GM12878 (cell line): ENCODE results near the gene NEK10. TPM values are rescaled to one million over a fixed set of nuclear protein-coding genes. Genes with fewer than 3 reads are reported as not detected.

Experiments used
- ATAC-seq: fragments of 200-7000 bp; cut with Tn5 transposase; 3 replicates; pipeline ENCODE4 v1.9.1; 2020; ENCODE audit warnings: mild to moderate bottlenecking, moderate library complexity
- BruUV-seq: library from RNA; stranded (reverse); fragments of 400-500 nt; replicated peaks from 2 replicates; lab custom pipeline; 2021; lab: Mats Ljungman, UMichigan
- CTCF ChIA-PET: fragments of 300-600 bp; sonication (Branson Sonifier 250); formaldehyde crosslinking; extraction: SDS; loops from one replicate; lab custom pipeline; 2021; ENCODE audit warnings: inconsistent platforms; lab: Yijun Ruan, JAX
- POLR2A ChIA-PET: fragments of 350-600 bp; formaldehyde crosslinking; extraction: SDS; loops from one replicate; lab custom pipeline; 2021; ENCODE audit warnings: inconsistent platforms; lab: Charles Lee
- RAD21 ChIA-PET: fragments of 300-600 bp; sonication (Branson Sonifier 250); formaldehyde crosslinking; loops from one replicate; lab custom pipeline; 2023; ENCODE audit warnings: antibody characterized with exemption; ENCODE audit not compliant: unreplicated experiment; lab: Charles Lee
- SMC1A ChIA-PET: fragments of 300-600 bp; sonication (Branson Sonifier 250); formaldehyde crosslinking; loops from one replicate; lab custom pipeline; 2023; ENCODE audit not compliant: unreplicated experiment, uncharacterized antibody; lab: Charles Lee
- DNase-seq: peaks from one replicate; pipeline ENCODE4 v3.0.0-alpha.2; 2011; ENCODE audit warnings: low read depth, low spot score
- FAIRE-seq: peaks from 3 replicates; lab custom pipeline; 2011; peaks lifted over from hg19 to GRCh38; lab: Jason Lieb, UNC
- H2AFZ ChIP-seq: 2 replicates; pipeline ENCODE4 v1.6.0; 2011; ENCODE audit warnings: low read depth, low read length, control low read depth; ENCODE audit not compliant: control insufficient read depth
- H3K27ac ChIP-seq: 2 replicates; pipeline ENCODE4 v1.5.1; 2011; ENCODE audit warnings: control low read depth; ENCODE audit not compliant: control insufficient read depth, insufficient read depth
- H3K27me3 ChIP-seq, 2 experiments: replicated peaks in 1 of 2; 2 replicates each; pipeline versions ENCODE4 v1.6.0 to v1.6.1; 2011; ENCODE audit warnings: low read length in 1 of 2; ENCODE audit not compliant: control insufficient read depth in 2 of 2, insufficient read depth in 2 of 2
- H3K36me3 ChIP-seq, 2 experiments: 2 replicates each; pipeline ENCODE4 v1.5.1; 2011; ENCODE audit warnings: low read length in 1 of 2; ENCODE audit not compliant: control insufficient read depth in 2 of 2, insufficient read depth in 2 of 2
- H3K4me1 ChIP-seq: 2 replicates; pipeline ENCODE4 v1.6.1; 2011; ENCODE audit warnings: mild to moderate bottlenecking, low read length, moderate library complexity, mixed read lengths; ENCODE audit not compliant: control insufficient read depth, insufficient read depth
- H3K4me2 ChIP-seq: 2 replicates; pipeline ENCODE4 v1.6.0; 2011; ENCODE audit warnings: control low read depth; ENCODE audit not compliant: control insufficient read depth, insufficient read depth
- H3K4me3 ChIP-seq: fragments of 200-600 bp; sonication (generic); 2 replicates; pipeline ENCODE4 v1.5.1; 2016
- H3K79me2 ChIP-seq: 2 replicates; pipeline ENCODE4 v1.6.0; 2011; ENCODE audit warnings: low read length; ENCODE audit not compliant: control insufficient read depth, insufficient read depth
- H3K9ac ChIP-seq: 2 replicates; pipeline ENCODE4 v1.8.0; 2011; ENCODE audit warnings: low read length, control low read depth, mixed read lengths; ENCODE audit not compliant: control insufficient read depth, insufficient read depth
- H3K9me3 ChIP-seq: replicated peaks from 3 replicates; pipeline ENCODE4 v1.5.1; 2011; ENCODE audit warnings: mild to moderate bottlenecking, low read length; ENCODE audit not compliant: control insufficient read depth, insufficient read depth
- H4K20me1 ChIP-seq: 2 replicates; pipeline ENCODE4 v1.6.0; 2011; ENCODE audit not compliant: control insufficient read depth, insufficient read depth
- ATF2 ChIP-seq: IDR thresholded peaks from 2 replicates; pipeline ENCODE4 v1.6.1; 2012; ENCODE audit warnings: low read length, inconsistent platforms
- CBX5 ChIP-seq: sonication (generic); IDR thresholded peaks from 2 replicates; pipeline ENCODE4 v1.6.1; 2016; ENCODE audit warnings: low read depth, moderate library complexity, mild to moderate bottlenecking, inconsistent platforms
- CREB1 ChIP-seq: IDR thresholded peaks from 2 replicates; pipeline ENCODE4 v1.6.1; 2012; ENCODE audit warnings: low read depth, mild to moderate bottlenecking, inconsistent platforms
- IRF3 ChIP-seq: fragments of 450-650 bp; IDR thresholded peaks from 2 replicates; pipeline ENCODE4 v1.6.1; 2014; ENCODE audit warnings: mild to moderate bottlenecking
- JUNB ChIP-seq: IDR thresholded peaks from 2 replicates; pipeline ENCODE4 v1.6.1; 2016; ENCODE audit warnings: antibody characterized with exemption, mild to moderate bottlenecking
- SMC3 ChIP-seq: IDR thresholded peaks from 2 replicates; pipeline ENCODE4 v1.6.1; 2011; ENCODE audit warnings: low read length, improper control_type of control experiment, borderline replicate concordance
- TBL1XR1 ChIP-seq: IDR thresholded peaks from 2 replicates; pipeline ENCODE4 v1.6.1; 2012; ENCODE audit warnings: low read depth, low read length, improper control_type of control experiment
- WGBS: methylation state at CpG from one replicate; pipeline ENCODE4 v1.1.6; 2016; ENCODE audit warnings: low lambda C conversion rate; ENCODE audit not compliant: insufficient replicate concordance, insufficient coverage; ENCODE audit errors: missing lambda C conversion rate; 5-methylcytosine and 5-hydroxymethylcytosine counted together
- in situ Hi-C: fragments of 300-500 bp; cut with MboI; formaldehyde crosslinking; loops from 9 replicates; pipeline ENCODE4 v1.14.3; 2018; ENCODE audit warnings: mixed read lengths
- intact Hi-C: fragments of 100-400 bp; cut with micrococcal nuclease; formaldehyde crosslinking; loops from one replicate; pipeline ENCODE4 v1.14.2; 2022; ENCODE audit not compliant: unreplicated experiment
- polyA plus RNA-seq, 11 experiments: library from polyadenylated mRNA; depleted of rRNA in 4 of 11; unstranded in 6 of 11; stranded (reverse) in 5 of 11; fragments of >200 nt; fragmentation: Nextera tagmentation in 4 of 11; fragmentation: Illumina TruSeq in 1 of 11; extraction: Ambion mirVana in 4 of 11; extraction: Trizol in 1 of 11; gene quantifications; 1 replicate in 1 of 11; 2 replicates in 10 of 11; pipeline versions ENCODE4 v1.2.1 to v1.2.3, GENCODE V29; 2011 to 2016; ENCODE audit warnings: inconsistent platforms in 2 of 11, missing spikeins in 2 of 11, low read depth in 1 of 11
- total RNA-seq, 4 experiments: library from RNA; depleted of rRNA in 3 of 4; stranded (reverse); fragments of >200 nt in 3 of 4; fragmentation: Illumina TruSeq in 1 of 4; extraction: Trizol in 1 of 4; gene quantifications; 2 replicates each; pipeline versions ENCODE4 v1.2.1 to v1.2.3, GENCODE V29; 2013 to 2021

NEK10 gene
- total and polyA plus RNA-seq, 10 of the 15 experiments (the other 5 are each of a cell fraction or from before 2014, with no cell fraction given), result 0.06 to 0.40 (median 0.16) TPM; not detected in 2

GRCh38 chr3:27146786-27147185 lies 222.4 kb downstream of the NEK10 start (continued):
- no peak for TF ChIP-seq TBL1XR1
- no peak for TF ChIP-seq JUNB
- TF ChIP-seq IRF3, result no peak
- TF ChIP-seq SMC3, result no peak

- Histone ChIP-seq H3K27ac (no peak overlapping the region), H4K20me1 (no peaks in the 10 kb centered on the region), H3K79me2 (no peaks in the 10 kb centered on the region), H3K9ac (no peak overlapping the region), H3K9me3 (no peaks in the 10 kb centered on the region), H3K4me1 (no peaks in the 10 kb centered on the region), H3K27me3 (no peaks in the 10 kb centered on the region), H2AFZ (no peak overlapping the region), H3K4me3 (no peak overlapping the region), H3K4me2 (no peak overlapping the region), H3K36me3 (no peaks in the 10 kb centered on the region)
- no TSS peak for BruUV-seq
- CTCF ChIA-PET, result interaction anchor here (1.0 to 1.2 kb wide), 3 partner anchors 11 to 107 kb away, joined by 3 to 4 read pairs (median 3); no protein-coding TSS in a partner anchor
- ATAC-seq, result no peak
- no peak for TF ChIP-seq CBX5
- no peak for TF ChIP-seq ATF2
- TF ChIP-seq CREB1, result no peak
- RAD21 ChIA-PET, result no interaction called here
- FAIRE-seq, result no peak
- SMC1A ChIA-PET, result interaction anchor here (1.3 kb wide), 1 partner anchor 12 kb away, joined by 4 read pairs; no protein-coding TSS in a partner anchor
- intact Hi-C loops, result no loop called here
- in situ Hi-C loops, result loop anchor here (25.0 kb wide), 2 partner anchors 517 to 1192 kb away; partner anchors contain the start of genes AZI2 and ZCWPW2
- 6% methylated on average over 3 of the region's 3 CpGs for WGBS
- no peak for DNase-seq
- POLR2A ChIA-PET, result no interaction called here
Observed at GRCh38 chr3:27145719-27146118, 223.5 kb downstream of the NEK10 start.
